ENCODE data around the gene ANKEF1. TPM values are rescaled to one million over a fixed set of nuclear protein-coding genes. Genes with fewer than 3 reads are reported as not detected.
A peak's percentile ranks its signal among the peaks of the same experiment; 100 is the strongest.

Gene ANKEF1
- total RNA-seq, 2 experiments from 2014 or later = 1.1 to 6.4 TPM

DNA sequence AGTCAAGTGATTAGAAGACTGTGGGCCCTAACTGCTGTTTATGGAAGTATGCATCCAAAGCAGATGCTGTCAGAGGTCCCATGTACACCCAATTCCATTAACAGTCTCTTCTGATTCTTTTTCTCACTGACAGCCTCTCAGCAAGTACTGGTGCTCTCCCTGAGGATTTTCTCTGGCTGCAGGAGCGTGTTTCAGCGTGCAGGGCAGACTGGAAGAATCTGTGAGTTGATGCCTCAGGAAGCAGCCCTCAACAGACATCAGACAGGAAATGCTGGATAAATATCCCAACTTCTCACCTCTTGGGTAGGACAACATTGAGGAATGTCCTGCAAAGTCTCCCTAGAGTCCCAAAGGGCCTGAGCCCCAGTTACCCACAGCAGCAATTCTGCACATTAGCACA lies 40.8 kb downstream of the ANKEF1 start:
- Histone ChIP-seq H3K9me3 (ENCODE audit: low read length) (no peaks in the 10 kb centered on the region), H3K4me2 (ENCODE audit: low read length) (no peak overlapping the region), H3K27ac (ENCODE audit: low read depth, low read length, poor library complexity, severe bottlenecking) (no peak overlapping the region), H3K4me1 (ENCODE audit: insufficient read depth, low read length, poor library complexity, severe bottlenecking) (no peaks in the 10 kb centered on the region), H2AFZ (ENCODE audit: low read length) (no peak overlapping the region), H3K79me2 (ENCODE audit: insufficient read depth, low read depth, low read length) (no peaks in the 10 kb centered on the region), H3K4me3 (ENCODE audit: low read depth, low read length, poor library complexity, severe bottlenecking) (no peak overlapping the region), H3K9me2 (ENCODE audit: insufficient read depth, low read length) (no peaks in the 10 kb centered on the region), H3K36me3 (ENCODE audit: insufficient read depth, low read length) (no peaks in the 10 kb centered on the region), H4K20me1 (ENCODE audit: insufficient read depth, low read length) (no peaks in the 10 kb centered on the region)
- ChIA-PET POLR2A (no interaction called here), CTCF (ENCODE audit: unreplicated experiment) (no interaction called here)
- DNase-seq (ENCODE audit: low spot score) = no peak
- TF ChIP-seq EZH2phosphoT487 (IDR thresholded peaks at IDR 0.05; ENCODE audit: borderline replicate concordance, low read depth, low read length) = no peak
- TF ChIP-seq, protein P1, sequence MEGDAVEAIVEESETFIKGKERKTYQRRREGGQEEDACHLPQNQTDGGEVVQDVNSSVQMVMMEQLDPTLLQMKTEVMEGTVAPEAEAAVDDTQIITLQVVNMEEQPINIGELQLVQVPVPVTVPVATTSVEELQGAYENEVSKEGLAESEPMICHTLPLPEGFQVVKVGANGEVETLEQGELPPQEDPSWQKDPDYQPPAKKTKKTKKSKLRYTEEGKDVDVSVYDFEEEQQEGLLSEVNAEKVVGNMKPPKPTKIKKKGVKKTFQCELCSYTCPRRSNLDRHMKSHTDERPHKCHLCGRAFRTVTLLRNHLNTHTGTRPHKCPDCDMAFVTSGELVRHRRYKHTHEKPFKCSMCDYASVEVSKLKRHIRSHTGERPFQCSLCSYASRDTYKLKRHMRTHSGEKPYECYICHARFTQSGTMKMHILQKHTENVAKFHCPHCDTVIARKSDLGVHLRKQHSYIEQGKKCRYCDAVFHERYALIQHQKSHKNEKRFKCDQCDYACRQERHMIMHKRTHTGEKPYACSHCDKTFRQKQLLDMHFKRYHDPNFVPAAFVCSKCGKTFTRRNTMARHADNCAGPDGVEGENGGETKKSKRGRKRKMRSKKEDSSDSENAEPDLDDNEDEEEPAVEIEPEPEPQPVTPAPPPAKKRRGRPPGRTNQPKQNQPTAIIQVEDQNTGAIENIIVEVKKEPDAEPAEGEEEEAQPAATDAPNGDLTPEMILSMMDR (conservative IDR thresholded peaks at IDR 0.05; ENCODE audit: low read length) = no peak
- intact Hi-C loops (cut with micrococcal nuclease; ENCODE audit: unreplicated experiment) = no loop called here
- no TSS peak for BruUV-seq (replicated peaks)

- H3K9me3 ChIP-seq (ENCODE audit: low read length) = no peaks in the 10 kb centered on the region
- no peak overlapping the region for H3K4me3 ChIP-seq (ENCODE audit: low read depth, low read length, poor library complexity, severe bottlenecking)
- TF ChIP-seq, protein P1 (conservative IDR thresholded peaks at IDR 0.05; ENCODE audit: low read length) = no peak
- TF ChIP-seq EZH2phosphoT487 (IDR thresholded peaks at IDR 0.05; ENCODE audit: borderline replicate concordance, low read depth, low read length) = no peak
- no peaks in the 10 kb centered on the region for H3K36me3 ChIP-seq (ENCODE audit: insufficient read depth, low read length)
- POLR2A ChIA-PET = no interaction called here
- BruUV-seq (replicated peaks) = no TSS peak
- no peak overlapping the region for H3K4me2 ChIP-seq (ENCODE audit: low read length)
- no peaks in the 10 kb centered on the region for H3K9me2 ChIP-seq (ENCODE audit: insufficient read depth, low read length)
- no peaks in the 10 kb centered on the region for H4K20me1 ChIP-seq (ENCODE audit: insufficient read depth, low read length)
- H3K79me2 ChIP-seq (ENCODE audit: insufficient read depth, low read depth, low read length) = no peaks in the 10 kb centered on the region
- H2AFZ ChIP-seq (ENCODE audit: low read length) = no peak overlapping the region
- no peak for DNase-seq (ENCODE audit: low spot score)
- H3K27ac ChIP-seq (ENCODE audit: low read depth, low read length, poor library complexity, severe bottlenecking) = no peak overlapping the region
- no peaks in the 10 kb centered on the region for H3K4me1 ChIP-seq (ENCODE audit: insufficient read depth, low read length, poor library complexity, severe bottlenecking)
- intact Hi-C loops (cut with micrococcal nuclease; ENCODE audit: unreplicated experiment) = no loop called here
- CTCF ChIA-PET (ENCODE audit: unreplicated experiment) = no interaction called here
Observed at GRCh38 chr20:10076126-10077080, 41.6 kb downstream of the ANKEF1 start.

DNA sequence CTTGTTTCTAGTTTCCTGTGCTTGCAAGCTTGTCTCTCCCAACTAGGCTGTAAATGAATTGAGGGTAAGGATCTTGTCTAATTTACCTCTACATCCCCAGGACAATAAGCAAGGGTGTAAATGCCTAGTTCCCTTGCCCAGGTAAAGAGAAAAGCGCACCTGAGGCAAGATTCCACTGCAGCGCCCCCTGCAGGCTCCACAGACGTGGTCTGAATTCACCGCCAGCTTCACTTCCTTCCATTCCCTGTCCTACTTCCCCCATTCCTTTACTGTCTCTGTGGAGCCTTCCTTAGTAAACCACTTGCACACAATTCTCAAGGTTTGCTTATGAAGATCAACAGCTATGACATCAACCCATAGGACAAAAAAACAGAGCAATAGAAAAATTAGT lies 42.3 kb downstream of the ANKEF1 start:
- intact Hi-C loops (cut with micrococcal nuclease; ENCODE audit: unreplicated experiment) = no loop called here
- TF ChIP-seq, protein P1 (conservative IDR thresholded peaks at IDR 0.05; ENCODE audit: low read length) = peak; percentile 71
- TF ChIP-seq EZH2phosphoT487 (IDR thresholded peaks at IDR 0.05; ENCODE audit: borderline replicate concordance, low read depth, low read length) = no peak
- Histone ChIP-seq H3K4me3 (ENCODE audit: low read depth, low read length, poor library complexity, severe bottlenecking) (no peak overlapping the region), H3K27ac (ENCODE audit: low read depth, low read length, poor library complexity, severe bottlenecking) (no peak overlapping the region), H3K9me2 (ENCODE audit: insufficient read depth, low read length) (no peaks in the 10 kb centered on the region), H3K4me2 (ENCODE audit: low read length) (no peak overlapping the region), H3K4me1 (ENCODE audit: insufficient read depth, low read length, poor library complexity, severe bottlenecking) (no peaks in the 10 kb centered on the region), H3K36me3 (ENCODE audit: insufficient read depth, low read length) (no peaks in the 10 kb centered on the region), H3K79me2 (ENCODE audit: insufficient read depth, low read depth, low read length) (no peaks in the 10 kb centered on the region), H2AFZ (ENCODE audit: low read length) (no peak overlapping the region), H4K20me1 (ENCODE audit: insufficient read depth, low read length) (no peaks in the 10 kb centered on the region), H3K9me3 (ENCODE audit: low read length) (no peaks in the 10 kb centered on the region)
- ChIA-PET POLR2A (no interaction called here), CTCF (ENCODE audit: unreplicated experiment) (no interaction called here)
- no TSS peak for BruUV-seq (replicated peaks)
- DNase-seq (ENCODE audit: low spot score) = no peak
